Activated gamma-delta T cell treated with anti-CD3 and anti-CD28 coated beads, Interleukin-2, amount 50 U/mL, for 16 hours (primary cell): ENCODE data around the gene ISCA1.

Experiments used
- DNase-seq: peaks from one replicate; pipeline ENCODE4 v3.0.0-alpha.2; 2020; ENCODE audit warnings: low read depth

Gene ISCA1

GRCh38 chr9:86222667-86223066 is 59.7 kb downstream of the ISCA1 start:
- no peak for DNase-seq

- DNase-seq: no peak
Observed at GRCh38 chr9:86219606-86220005, 62.7 kb downstream of the ISCA1 start.

GRCh38 chr9:86217076-86217755 is 65.1 kb downstream of the ISCA1 start:
- no peak for DNase-seq
